ENCODE measurements around the gene PARM1.

Gene PARM1

DNA sequence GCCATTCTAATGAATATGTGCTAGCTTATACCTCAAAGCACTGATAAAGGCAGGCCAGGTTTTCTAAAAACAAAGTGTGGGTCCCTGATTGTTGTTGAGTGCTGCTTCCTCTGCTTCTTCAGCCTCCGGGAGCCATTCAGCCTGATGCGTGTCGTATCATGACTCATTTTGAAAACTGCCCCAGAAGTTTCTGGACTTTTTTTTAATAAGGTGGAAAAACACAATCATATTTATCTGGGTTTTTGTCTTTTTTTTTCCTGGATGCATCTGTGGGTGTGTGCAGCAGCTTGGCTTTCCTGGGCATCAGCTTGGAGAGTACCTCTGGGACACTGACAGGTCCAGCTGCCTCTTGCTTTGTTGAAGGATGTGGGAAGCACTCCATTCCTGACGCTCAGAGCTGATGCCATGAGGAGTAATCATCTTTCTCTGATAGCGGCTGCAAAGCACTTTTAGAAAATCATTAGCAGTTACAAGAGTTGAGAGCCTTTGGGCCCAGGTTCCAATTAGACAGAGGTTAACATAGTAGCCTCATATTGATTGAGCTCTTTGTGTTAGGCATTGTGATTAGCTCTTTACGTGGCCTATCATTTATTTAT lies 66.9 kb downstream of the PARM1 start:
- no peak for DNase-seq (ENCODE audit: extremely low read depth, low read depth)
- TF ChIP-seq, protein P1, sequence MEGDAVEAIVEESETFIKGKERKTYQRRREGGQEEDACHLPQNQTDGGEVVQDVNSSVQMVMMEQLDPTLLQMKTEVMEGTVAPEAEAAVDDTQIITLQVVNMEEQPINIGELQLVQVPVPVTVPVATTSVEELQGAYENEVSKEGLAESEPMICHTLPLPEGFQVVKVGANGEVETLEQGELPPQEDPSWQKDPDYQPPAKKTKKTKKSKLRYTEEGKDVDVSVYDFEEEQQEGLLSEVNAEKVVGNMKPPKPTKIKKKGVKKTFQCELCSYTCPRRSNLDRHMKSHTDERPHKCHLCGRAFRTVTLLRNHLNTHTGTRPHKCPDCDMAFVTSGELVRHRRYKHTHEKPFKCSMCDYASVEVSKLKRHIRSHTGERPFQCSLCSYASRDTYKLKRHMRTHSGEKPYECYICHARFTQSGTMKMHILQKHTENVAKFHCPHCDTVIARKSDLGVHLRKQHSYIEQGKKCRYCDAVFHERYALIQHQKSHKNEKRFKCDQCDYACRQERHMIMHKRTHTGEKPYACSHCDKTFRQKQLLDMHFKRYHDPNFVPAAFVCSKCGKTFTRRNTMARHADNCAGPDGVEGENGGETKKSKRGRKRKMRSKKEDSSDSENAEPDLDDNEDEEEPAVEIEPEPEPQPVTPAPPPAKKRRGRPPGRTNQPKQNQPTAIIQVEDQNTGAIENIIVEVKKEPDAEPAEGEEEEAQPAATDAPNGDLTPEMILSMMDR (IDR thresholded peaks at IDR 0.05; ENCODE audit: low read depth, low read length): no peak

DNA sequence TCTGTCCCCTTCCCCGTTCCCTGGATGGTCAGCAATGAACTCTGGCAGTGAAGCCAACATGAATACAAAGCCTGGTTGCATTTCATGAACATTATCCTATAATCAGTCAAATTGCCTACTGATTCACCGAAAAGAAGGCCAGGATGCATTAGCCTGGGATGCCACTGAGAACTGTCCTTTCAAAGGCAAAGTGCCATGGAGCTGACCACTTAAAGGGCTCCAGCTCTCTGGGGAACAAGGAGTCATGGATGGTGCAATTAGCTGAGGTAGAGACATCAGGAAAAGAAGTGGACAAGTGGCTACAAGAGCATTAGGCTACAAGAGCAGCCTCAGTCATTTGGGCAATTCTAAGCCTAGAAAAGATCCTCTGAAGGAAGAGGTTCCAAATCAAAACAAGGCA lies 69.0 kb downstream of the PARM1 start:
- DNase-seq (ENCODE audit: extremely low read depth, low read depth): no peak
- TF ChIP-seq, protein P1 (IDR thresholded peaks at IDR 0.05; ENCODE audit: low read depth, low read length): no peak

DNA sequence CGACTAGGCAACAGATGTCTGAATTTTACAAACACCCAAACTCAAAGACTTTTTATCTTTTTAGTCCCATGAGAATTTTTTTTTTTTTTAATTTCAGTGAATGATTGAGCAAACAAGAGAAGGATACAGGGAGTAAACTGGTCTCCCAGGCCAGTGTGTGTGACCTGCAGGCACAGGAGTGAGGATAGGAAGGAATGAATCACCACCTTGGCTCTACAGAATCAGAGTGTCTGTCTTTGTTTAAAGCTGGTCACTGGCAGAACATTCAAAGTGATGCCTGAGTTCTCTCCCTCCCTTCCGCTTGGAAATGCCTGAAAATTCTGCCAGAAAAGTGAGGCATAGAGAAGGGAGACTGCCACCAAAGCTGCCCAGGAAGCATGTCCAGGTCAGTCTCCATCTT lies 69.5 kb downstream of the PARM1 start:
- TF ChIP-seq, protein P1 (IDR thresholded peaks at IDR 0.05; ENCODE audit: low read depth, low read length): no peak
- DNase-seq (ENCODE audit: extremely low read depth, low read depth): no peak

DNA sequence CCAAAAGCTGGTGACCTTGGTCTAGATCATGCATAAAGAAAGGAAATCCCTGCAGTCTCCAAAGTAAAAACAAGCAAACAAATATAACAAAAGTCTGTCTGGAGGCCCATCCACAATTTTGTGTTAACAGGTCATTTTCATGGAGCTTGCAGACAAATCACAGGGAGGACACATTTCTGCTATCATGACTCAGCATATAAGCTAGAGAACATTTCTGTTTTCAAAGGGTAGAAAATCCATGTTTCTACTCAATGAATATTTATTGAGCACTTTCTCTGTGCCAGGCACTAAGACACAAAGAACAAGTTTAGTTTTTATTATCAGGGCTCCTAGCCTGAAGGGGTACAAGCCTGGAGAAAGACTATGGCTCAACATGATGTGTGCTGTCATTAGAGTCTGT lies 71.1 kb downstream of the PARM1 start:
- TF ChIP-seq, protein P1 (IDR thresholded peaks at IDR 0.05; ENCODE audit: low read depth, low read length): no peak
- DNase-seq (ENCODE audit: extremely low read depth, low read depth): no peak

DNA sequence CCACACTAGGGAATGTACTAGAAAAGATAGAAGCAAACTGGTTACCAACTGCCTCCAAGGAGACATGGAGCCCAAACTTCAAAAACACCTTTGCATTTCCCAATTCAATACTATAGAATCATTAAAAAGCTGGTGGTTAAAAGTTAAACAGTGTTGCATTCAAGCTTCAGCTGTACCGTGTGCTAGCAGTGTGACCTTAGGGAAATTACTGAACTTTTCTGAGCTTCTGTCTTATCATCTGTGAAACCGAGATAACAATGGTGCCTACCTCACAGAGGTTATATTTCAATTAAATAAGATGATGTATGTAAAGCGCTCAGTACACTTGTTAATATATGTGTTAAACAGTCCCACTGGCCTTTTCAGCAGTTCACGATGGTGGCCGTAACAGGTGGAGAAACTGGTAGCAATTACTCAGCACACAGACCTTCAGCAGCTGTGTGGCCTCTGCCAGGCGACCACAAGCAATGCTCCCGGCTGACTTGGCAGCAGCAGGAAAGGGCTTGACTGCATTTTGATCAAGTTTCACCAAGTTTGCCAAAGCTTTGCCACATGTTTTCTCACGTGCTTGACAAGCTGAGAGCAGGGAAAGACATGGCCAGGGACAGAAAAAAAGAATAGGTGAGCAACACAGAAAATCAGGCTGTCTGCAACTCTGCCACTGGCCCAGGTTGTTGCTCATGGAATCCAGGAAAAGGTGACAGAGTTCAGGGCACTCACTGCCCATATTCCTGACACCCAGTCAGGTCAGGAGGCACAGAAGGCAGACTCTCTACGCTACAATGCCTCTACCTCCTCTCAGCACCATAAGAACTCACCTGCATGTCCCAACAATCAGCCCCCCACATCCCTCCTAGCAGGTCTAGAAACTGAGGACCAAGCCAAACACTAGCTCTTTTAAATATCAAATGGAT lies 72.1 kb downstream of the PARM1 start:
- TF ChIP-seq, protein P1 (IDR thresholded peaks at IDR 0.05; ENCODE audit: low read depth, low read length): no peak
- DNase-seq (ENCODE audit: extremely low read depth, low read depth): no peak

DNA sequence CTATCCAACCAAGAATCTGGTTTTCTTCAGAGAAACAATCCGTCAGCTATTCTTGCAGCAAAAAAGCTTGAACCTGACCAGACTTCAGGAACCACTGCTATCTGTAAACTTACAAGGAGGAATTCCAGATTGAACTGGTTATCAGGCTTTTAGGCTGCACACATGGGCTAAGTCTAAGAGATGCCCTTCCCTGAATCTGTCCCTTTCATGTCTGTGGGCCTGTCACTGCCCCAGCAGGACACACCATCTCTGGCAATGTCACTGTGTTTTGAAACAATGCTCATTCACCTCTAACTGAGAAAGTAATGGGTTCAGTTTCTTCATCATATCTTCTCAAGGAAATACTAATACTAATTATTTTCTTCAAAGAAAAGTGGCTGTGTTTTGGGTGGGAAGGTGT lies 72.8 kb downstream of the PARM1 start:
- TF ChIP-seq, protein P1 (IDR thresholded peaks at IDR 0.05; ENCODE audit: low read depth, low read length): no peak
- no peak for DNase-seq (ENCODE audit: extremely low read depth, low read depth)

DNA sequence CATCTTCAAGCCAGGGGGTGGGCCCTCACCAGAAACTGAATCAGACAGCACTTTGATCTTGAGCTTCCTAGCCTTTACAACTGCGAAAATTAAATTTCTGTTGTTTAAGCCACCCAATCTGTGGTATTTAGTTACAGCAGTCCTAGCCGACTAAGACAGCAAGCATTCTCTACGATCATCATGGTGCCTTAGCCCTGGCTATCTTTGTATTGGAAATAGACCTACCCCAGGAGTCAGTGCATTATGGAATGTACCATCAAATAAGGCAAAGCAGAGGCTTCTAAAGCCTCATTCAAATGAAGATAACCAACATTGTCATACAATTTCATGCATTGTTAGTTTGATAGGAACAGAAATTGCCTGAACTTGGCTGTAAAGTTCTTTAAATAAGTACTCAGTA lies 75.0 kb downstream of the PARM1 start:
- no peak for DNase-seq (ENCODE audit: extremely low read depth, low read depth)
- TF ChIP-seq, protein P1 (IDR thresholded peaks at IDR 0.05; ENCODE audit: low read depth, low read length): no peak
